GM12872 (cell line): ENCODE measurements around the gene CALD1.

Experiments used
- TF ChIP-seq, protein P1 (sequence below): IDR thresholded peaks from 3 replicates; pipeline ENCODE4 v1.5.1; 2011; ENCODE audit warnings: low read depth, mild to moderate bottlenecking, low read length, moderate library complexity; ENCODE audit not compliant: insufficient read depth

CALD1 gene

GRCh38 chr7:134852625-134853024 lies 73.2 kb downstream of the CALD1 start:
- TF ChIP-seq, protein P1, sequence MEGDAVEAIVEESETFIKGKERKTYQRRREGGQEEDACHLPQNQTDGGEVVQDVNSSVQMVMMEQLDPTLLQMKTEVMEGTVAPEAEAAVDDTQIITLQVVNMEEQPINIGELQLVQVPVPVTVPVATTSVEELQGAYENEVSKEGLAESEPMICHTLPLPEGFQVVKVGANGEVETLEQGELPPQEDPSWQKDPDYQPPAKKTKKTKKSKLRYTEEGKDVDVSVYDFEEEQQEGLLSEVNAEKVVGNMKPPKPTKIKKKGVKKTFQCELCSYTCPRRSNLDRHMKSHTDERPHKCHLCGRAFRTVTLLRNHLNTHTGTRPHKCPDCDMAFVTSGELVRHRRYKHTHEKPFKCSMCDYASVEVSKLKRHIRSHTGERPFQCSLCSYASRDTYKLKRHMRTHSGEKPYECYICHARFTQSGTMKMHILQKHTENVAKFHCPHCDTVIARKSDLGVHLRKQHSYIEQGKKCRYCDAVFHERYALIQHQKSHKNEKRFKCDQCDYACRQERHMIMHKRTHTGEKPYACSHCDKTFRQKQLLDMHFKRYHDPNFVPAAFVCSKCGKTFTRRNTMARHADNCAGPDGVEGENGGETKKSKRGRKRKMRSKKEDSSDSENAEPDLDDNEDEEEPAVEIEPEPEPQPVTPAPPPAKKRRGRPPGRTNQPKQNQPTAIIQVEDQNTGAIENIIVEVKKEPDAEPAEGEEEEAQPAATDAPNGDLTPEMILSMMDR, result no peak

DNA sequence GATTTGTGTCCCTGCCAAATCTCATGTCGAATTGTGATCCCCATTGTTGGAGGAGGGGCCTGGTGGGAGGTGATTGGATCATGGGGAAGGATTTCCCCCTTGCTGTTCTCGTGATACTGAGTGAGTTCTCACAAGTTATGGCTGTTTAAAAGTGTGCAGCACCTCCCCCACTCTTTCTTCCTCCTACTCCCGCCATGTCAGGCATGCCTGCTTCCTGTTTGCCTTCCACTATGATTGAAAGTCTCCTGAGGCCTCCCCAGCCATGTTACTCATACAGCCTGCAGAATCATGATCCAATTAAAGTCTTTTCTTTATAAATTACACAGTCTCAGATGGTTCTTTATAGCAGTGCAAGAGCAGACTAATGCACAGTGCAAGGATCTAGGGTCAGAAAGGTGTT lies 75.4 kb downstream of the CALD1 start:
- TF ChIP-seq, protein P1, result no peak

- TF ChIP-seq, protein P1, result no peak
These were observed 76.0 kb downstream of the CALD1 start for GRCh38 chr7:134855442-134855841.

DNA sequence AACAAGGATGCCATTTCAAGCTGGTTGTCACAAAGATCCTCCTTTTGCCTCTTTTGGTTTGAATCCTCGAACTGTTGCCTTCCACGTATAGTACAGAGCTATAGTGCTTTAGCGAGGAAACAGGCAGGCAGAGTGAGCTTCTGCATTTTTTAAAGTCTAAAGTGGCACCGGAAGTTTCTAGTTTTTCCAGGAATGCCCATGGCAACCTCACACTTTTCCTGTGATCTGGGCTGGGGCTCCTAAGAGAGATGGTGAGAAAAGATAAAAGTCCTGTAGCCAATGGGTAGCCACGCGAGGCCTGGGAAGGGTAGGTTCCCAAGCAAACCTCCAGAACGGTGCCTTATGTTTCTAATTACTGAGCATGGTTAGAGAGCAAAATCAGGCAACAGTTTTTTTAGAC lies 76.7 kb downstream of the CALD1 start:
- TF ChIP-seq, protein P1, result no peak

- TF ChIP-seq, protein P1, result no peak
These were observed 77.3 kb downstream of the CALD1 start for GRCh38 chr7:134856691-134857090.

- TF ChIP-seq, protein P1, result no peak
These were observed 78.5 kb downstream of the CALD1 start for GRCh38 chr7:134857958-134858357.

DNA sequence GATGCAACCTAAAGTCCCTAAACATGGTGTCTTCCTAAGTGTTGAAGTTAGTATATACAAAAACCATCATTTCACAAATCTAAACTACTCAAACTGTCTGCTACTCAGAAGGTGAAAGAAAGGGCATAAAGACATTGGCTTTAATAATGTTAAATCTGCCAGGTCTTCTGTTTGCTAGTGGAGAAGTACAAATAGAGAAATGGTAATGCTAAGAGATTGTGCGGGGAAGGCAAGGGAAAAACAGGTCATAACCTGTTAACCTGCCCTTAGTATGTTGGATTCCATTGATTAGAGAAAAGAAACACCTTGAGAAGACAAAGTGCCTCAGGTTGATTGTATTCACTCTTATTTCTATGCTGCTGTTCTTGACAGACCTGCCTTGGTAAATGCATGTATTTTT lies 80.3 kb downstream of the CALD1 start:
- TF ChIP-seq, protein P1, result no peak
